HG03175 (cell line): ENCODE results near the gene ALDH2.
"Not testable (repeated sequence)": the region's sequence is repeated elsewhere in the genome, so short reads cannot be mapped to it uniquely, and the experiment has no call there.

Source experiments
- ATAC-seq: cut with Tn5 transposase; IDR thresholded peaks from one replicate; pipeline ENCODE4 v1.9.1; 2021; ENCODE audit warnings: mild to moderate bottlenecking, moderate library complexity; ENCODE audit not compliant: unreplicated experiment

Gene ALDH2

GRCh38 chr12:111766608-111767361 lies at the start of gene ALDH2:
Gene ALDH2 (plus strand): TSS chr12:111766933. CDS start chr12:111766983, 50 bp downstream.
- peak; percentile 35 for ATAC-seq

- not testable (repeated sequence) for ATAC-seq
Observed at GRCh38 chr12:111719316-111719715, 47.4 kb upstream of the ALDH2 start.

- ATAC-seq: no peak
Observed at GRCh38 chr12:111720457-111720856, 46.3 kb upstream of the ALDH2 start.

- not testable (repeated sequence) for ATAC-seq
Observed at GRCh38 chr12:111723646-111724360, 42.9 kb upstream of the ALDH2 start.

GRCh38 chr12:111728795-111729194 lies 37.9 kb upstream of the ALDH2 start:
- ATAC-seq: no peak

DNA sequence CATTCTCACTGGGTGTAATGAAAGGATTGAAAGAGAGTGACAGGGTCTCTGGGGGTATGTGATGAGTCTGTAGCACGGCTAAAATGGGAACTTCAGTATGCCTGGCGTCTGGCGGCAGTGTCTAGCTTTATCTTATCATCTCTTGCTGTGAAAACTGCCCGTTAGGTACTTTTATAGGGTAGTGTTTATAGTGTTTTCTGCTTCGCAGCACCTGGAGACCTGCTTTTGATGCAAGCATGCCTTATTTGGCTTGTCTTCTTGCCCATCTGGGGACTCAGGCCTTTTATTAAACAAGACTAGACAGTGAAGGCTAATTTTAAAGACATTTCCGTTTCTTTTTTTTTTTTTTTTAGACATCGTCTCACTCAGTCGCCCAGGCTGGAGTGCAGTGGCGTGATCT lies 36.3 kb upstream of the ALDH2 start:
- ATAC-seq: no peak

DNA sequence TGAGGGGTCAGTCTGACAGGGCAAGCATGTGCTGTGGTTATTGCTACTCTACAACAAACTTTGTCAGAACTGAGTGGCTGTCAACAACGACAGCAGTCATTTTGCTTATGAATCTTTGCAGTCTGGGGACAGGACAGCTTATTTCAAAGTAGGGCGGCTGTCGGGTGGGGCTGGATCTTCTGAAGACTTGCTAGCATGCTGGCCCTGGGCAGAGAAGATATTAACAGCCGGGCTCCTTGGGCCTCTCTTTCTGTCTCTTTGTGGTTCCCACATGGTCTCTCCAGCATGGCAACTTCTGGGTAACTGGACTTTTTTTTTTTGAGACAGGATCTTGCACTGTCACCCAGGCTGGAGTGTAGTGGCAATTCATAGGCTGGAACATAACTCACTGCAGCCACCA lies 33.9 kb upstream of the ALDH2 start:
- no peak for ATAC-seq

DNA sequence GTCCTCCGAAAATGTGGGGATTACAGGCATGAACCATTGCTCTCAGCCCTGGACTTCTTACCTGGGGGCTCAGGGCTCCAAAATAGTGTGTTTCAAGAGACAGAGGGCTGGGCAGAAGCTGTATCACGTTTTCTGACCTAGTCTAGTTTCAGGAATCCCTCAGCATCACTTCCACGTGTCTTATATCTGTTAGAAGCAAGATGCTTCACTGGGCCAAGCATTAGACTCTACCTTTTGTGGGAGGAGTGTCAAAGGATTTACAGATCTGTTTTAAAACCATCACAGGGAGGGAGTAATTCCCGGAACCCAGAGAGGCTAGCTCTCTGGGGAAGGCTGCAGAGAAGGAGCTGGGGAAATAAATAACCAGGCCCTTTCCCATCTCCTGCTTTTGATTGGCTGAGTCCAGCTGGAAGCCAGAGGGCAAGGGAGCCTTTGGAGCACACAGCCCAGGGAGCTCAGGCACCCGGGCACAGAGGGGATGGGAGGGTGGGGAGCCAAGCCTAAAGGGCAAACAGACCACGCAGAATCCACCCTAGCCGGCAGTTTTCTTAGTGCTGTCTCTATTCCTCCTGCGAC lies 33.3 kb upstream of the ALDH2 start:
- no peak for ATAC-seq

- ATAC-seq: not testable (repeated sequence)
Observed at GRCh38 chr12:111739524-111739923, 27.2 kb upstream of the ALDH2 start.

DNA sequence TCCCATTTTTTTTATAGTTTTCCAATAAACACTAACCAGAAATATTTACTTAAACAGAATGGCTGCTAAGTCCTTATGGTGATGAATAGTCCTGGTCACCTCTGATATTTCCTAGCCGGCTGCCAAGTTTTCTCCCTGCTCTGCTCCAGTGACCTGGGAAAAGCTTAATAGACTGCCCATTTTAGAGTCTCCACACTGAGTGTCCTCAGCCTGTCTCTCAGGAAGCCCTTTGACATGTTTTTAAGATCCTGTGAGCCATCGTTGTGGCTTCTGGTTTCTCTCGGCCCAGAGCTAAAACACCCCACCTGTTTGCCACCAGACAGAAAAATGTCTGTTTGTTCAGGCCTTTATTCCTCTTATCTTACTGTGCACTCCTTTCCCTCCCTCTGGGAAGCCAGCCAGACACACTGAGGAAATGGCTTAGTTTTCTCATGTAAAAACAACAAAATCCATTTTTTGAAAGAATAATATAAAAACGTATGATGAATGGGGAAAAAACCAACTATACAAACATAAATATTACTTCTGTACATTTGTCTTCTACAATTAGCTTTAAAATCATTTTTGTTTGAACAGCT lies 25.4 kb upstream of the ALDH2 start:
- ATAC-seq: no peak

GRCh38 chr12:111745211-111745610 lies 21.5 kb upstream of the ALDH2 start:
- no peak for ATAC-seq

- no peak for ATAC-seq
Observed at GRCh38 chr12:111747333-111747732, 19.4 kb upstream of the ALDH2 start.

DNA sequence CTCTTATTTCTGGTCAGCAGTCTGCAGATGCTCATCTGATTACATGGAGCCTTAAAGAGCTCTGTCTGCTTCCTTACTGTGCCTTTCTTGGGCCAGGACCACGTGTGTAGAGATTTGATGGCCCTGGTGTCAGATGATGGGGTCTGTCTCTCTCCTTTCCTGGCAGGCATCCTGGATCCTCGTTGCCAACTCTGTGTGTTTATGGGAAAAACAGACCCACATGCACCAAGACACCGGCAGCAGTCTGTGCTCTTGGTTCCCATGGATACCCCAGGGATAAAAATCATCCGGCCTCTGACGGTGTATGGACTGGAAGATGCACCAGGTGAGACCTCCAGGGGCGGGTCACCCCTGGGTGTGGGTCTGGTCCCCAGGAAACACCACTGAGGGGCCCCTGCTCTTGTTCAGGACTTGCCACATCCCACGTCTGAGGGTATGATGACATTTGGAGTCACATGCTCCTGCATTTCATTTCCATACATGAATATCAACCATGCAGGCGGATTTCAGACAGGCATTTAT lies 18.5 kb upstream of the ALDH2 start:
- ATAC-seq: no peak

DNA sequence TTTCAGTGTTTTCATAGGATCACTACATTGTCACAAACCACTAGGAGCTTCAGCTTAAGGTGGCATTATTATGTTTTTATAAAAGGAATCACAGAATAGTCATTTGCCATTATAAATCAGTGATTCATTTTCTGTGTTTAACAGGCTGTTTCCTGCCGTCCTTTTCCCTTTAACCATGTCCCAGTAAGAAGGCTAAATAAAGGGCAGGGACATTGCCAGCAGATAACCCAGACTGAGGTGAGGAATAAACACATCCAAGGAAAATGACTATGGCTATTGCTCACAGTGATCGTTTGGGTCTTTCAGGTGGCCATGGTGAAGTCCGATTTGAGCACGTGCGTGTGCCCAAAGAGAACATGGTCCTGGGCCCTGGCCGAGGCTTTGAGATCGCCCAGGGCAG lies 17.9 kb upstream of the ALDH2 start:
- no peak for ATAC-seq

- no peak for ATAC-seq
Observed at GRCh38 chr12:111749391-111749790, 17.3 kb upstream of the ALDH2 start.

- no peak for ATAC-seq
Observed at GRCh38 chr12:111753144-111753881, 13.4 kb upstream of the ALDH2 start.

- ATAC-seq: no peak
Observed at GRCh38 chr12:111754671-111755070, 12.1 kb upstream of the ALDH2 start.

- ATAC-seq: no peak
Observed at GRCh38 chr12:111756196-111756595, 10.5 kb upstream of the ALDH2 start.

- ATAC-seq: no peak
Observed at GRCh38 chr12:111756681-111757080, 10.1 kb upstream of the ALDH2 start.

- ATAC-seq: no peak
Observed at GRCh38 chr12:111757361-111758119, 9.2 kb upstream of the ALDH2 start.
